WI38 (cell line): ENCODE data around the gene DPP4.

Experiments used
- H3K4me3 ChIP-seq: 2 replicates; pipeline ENCODE4 v1.5.1; 2011; ENCODE audit warnings: low read depth, mild to moderate bottlenecking, control low read depth, low read length
- TF ChIP-seq, protein P1 (sequence below): IDR thresholded peaks from 2 replicates; pipeline ENCODE4 v1.5.1; 2012; ENCODE audit warnings: low read depth, mild to moderate bottlenecking, control low read depth, low read length

DPP4 gene

DNA sequence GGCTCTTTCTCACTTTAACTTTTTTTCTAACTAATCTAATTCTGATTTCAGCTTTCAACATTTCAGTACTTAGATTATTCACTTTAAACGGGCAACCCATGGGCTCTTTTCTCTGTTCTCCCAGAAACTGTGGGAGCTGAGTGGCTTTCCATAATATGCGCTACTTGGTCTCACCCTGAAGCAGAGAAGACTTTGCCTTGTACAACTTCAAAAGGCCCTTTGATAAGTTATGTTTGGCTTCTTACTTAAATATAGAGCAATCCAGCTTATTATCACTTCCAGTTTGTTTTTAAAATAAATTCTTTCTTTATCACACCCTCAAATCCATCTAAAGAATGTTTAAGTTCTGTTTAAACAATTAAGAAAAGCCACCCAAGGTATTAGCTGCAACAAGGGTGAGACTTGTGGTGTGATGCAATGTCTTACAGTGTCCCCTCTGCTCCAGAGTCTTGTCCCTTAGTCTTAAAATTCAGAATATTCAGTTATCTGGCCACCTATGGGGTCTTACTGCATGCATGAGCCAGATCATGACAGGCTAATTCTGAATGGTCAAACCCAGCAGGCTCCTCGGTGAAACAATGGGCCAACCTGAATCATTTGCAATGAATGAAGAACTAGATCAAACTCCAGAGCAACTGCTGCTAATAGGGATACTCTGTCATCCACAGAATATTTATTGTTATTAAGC is 39.2 kb upstream of the DPP4 start:
- H3K4me3 ChIP-seq = no peak overlapping the region
- TF ChIP-seq, protein P1, sequence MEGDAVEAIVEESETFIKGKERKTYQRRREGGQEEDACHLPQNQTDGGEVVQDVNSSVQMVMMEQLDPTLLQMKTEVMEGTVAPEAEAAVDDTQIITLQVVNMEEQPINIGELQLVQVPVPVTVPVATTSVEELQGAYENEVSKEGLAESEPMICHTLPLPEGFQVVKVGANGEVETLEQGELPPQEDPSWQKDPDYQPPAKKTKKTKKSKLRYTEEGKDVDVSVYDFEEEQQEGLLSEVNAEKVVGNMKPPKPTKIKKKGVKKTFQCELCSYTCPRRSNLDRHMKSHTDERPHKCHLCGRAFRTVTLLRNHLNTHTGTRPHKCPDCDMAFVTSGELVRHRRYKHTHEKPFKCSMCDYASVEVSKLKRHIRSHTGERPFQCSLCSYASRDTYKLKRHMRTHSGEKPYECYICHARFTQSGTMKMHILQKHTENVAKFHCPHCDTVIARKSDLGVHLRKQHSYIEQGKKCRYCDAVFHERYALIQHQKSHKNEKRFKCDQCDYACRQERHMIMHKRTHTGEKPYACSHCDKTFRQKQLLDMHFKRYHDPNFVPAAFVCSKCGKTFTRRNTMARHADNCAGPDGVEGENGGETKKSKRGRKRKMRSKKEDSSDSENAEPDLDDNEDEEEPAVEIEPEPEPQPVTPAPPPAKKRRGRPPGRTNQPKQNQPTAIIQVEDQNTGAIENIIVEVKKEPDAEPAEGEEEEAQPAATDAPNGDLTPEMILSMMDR = no peak

DNA sequence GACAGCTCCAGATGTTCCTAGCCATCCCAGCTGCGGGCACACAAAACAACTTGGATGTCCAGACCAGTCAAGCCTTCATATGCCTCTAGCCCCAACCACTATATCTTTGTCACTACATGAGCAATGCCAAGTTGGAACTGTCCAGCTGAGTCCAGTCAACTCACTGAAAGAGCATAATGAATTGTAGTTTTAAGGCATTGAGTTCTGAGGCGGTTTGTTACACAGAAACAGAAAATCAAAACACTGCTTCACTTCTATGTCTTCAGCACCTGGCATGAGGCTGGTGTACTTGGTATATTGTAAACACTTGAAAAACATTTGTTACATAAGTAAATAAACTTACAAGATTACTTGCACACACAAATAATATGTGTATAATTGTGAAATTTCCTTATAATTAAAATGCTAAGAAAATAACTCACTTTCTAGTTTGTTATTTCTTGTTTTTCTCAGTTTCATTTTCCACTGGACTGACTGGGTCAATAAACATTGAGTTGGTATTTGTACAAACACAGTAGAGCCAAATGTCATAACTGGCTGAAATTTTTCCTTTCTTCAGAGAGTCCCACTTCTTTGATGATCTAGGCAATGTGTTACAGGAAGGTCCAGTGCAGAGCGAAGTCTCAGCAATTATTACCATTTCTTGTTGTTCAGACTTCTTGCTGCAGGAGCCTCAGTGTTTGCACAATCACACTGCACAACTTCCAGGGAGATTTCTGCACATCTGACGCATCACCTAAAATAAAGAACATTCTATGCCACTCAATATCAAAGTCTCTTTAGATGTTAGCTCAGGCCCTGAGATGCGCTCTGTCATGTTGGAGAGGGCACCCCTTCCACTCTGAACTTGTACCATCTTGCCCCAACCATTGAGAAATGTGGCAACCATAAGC is 38.2 kb upstream of the DPP4 start:
- TF ChIP-seq, protein P1 = no peak
- H3K4me3 ChIP-seq = no peak overlapping the region

DNA sequence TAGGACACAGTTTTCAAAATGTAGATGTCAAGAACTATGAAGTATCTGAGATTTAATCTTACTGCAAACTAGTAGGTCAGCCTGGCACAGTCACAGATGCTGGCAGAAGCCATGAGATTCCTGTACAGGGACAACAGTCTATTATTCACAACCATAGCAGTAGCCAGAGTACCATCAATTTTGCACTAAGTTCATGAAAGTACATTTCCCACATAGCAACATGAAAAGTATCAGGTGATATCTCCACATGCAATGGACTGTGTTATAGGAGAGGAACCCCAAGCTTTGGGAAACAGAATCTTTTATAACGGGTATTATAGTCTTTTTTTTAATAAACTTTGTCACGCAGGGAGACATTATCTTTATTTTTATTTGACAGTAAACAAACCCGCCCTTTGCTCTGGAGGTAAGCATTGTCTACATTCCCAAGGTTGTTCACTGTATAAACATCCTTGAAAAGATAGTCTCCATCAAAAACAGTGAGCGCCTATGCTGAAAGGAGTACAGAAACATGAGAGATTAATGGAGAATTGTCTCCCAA is 33.4 kb upstream of the DPP4 start:
- no peak overlapping the region for H3K4me3 ChIP-seq
- TF ChIP-seq, protein P1 = no peak

DNA sequence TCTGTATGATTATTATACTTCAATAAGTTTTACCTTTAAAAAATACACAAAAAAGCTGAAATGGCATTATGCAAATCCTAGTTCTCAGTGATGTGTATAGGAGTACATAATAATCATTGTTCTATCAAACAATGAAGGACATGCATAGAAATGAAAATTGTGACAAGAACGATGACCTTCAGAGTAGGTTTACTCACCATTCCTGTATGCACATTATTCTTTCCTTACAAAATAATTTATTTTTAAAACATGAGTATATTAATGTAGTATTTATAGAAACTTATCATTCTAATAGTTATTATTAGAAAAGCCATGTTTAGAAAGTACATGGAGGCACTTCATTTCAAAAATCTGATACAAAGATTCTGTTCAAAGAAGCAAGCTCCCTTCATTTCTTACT is 32.7 kb upstream of the DPP4 start:
- TF ChIP-seq, protein P1 = no peak
- no peak overlapping the region for H3K4me3 ChIP-seq

GRCh38 chr2:162106146-162106551 is 32.1 kb upstream of the DPP4 start:
- TF ChIP-seq, protein P1 = no peak
- no peak overlapping the region for H3K4me3 ChIP-seq

GRCh38 chr2:162103443-162104009 is 29.5 kb upstream of the DPP4 start:
- TF ChIP-seq, protein P1 = no peak
- no peak overlapping the region for H3K4me3 ChIP-seq
